Lower leg skin (tissue), 3 donors: ENCODE data around the gene APOB.

ENCODE experiments used
- CTCF ChIP-seq, 3 donors: fragments of 450-650 bp; IDR thresholded peaks; one replicate each; pipeline ENCODE4 v1.5.1; 2016; ENCODE audit warnings: antibody characterized with exemption in 3 of 3, mild to moderate bottlenecking in 3 of 3, moderate library complexity in 2 of 3
- POLR2A ChIP-seq, 2 donors: fragments of 450-650 bp; IDR thresholded peaks; one replicate each; pipeline ENCODE4 v1.6.1; 2016 to 2017; ENCODE audit warnings: antibody characterized with exemption in 2 of 2, mild to moderate bottlenecking in 1 of 2, moderate library complexity in 1 of 2

- TF ChIP-seq CTCF (IDR thresholded peaks at IDR 0.05) (no peak), POLR2A (IDR thresholded peaks at IDR 0.05) (no peak)
Measured at GRCh38 chr2:20977520-20978180, 66.2 kb downstream of the APOB start.
